Measurements from ENCODE around the gene RGS16. TPM values are rescaled to one million over a fixed set of nuclear protein-coding genes. Genes with fewer than 3 reads are reported as not detected.

Gene RGS16
- total and polyA plus RNA-seq, 12 donors: 0.36 to 7.8 (median 3.7) TPM

GRCh38 chr1:182639330-182639729, 35.1 kb upstream of the RGS16 start:
- Histone ChIP-seq H3K27me3 (no peaks in the 10 kb centered on the region), H3K27ac (no peak overlapping the region), H3K9me3 (replicated peaks in 1 of 3) (no peaks in the 10 kb centered on the region), H3K4me3 (no peak overlapping the region), H3K36me3 (replicated peaks in 1 of 2) (no peaks in the 10 kb centered on the region), H3K4me1 (replicated peaks in 1 of 2) (no peaks in the 10 kb centered on the region)
- WGBS, 4 donors: 82 to 93% (median 87%) methylated on average over 1 of the region's 1 CpG
- no peak for TF ChIP-seq POLR2A (IDR thresholded peaks at IDR 0.05)
- no peak for TF ChIP-seq CTCF (IDR thresholded peaks at IDR 0.05)
- intact Hi-C loops (cut with DNase I): no loop called here
- DNase-seq: no peak

- H3K9me3 ChIP-seq (replicated peaks in 1 of 3): no peaks in the 10 kb centered on the region
- H3K27ac ChIP-seq: no peak overlapping the region
- 90 to 93% (median 92%) methylated on average over 5 of the region's 5 CpGs for WGBS, 4 donors
- DNase-seq: no peak
- no peaks in the 10 kb centered on the region for H3K36me3 ChIP-seq (replicated peaks in 1 of 2)
- no peak overlapping the region for H3K4me3 ChIP-seq
- TF ChIP-seq POLR2A (IDR thresholded peaks at IDR 0.05) (no peak), CTCF (IDR thresholded peaks at IDR 0.05) (no peak)
- H3K27me3 ChIP-seq: no peaks in the 10 kb centered on the region
- intact Hi-C loops (cut with DNase I): no loop called here
- H3K4me1 ChIP-seq (replicated peaks in 1 of 2): no peaks in the 10 kb centered on the region
Observed at GRCh38 chr1:182637769-182638168, 33.6 kb upstream of the RGS16 start.

GRCh38 chr1:182635871-182636270, 31.7 kb upstream of the RGS16 start:
- H3K27ac ChIP-seq: no peak overlapping the region
- no peaks in the 10 kb centered on the region for H3K27me3 ChIP-seq
- no peak for DNase-seq
- no peaks in the 10 kb centered on the region for H3K9me3 ChIP-seq (replicated peaks in 1 of 3)
- TF ChIP-seq CTCF (IDR thresholded peaks at IDR 0.05): no peak
- H3K4me3 ChIP-seq: no peak overlapping the region
- intact Hi-C loops (cut with DNase I): no loop called here
- WGBS, 4 donors: 51 to 64% (median 56%) methylated on average over 2 of the region's 2 CpGs
- H3K4me1 ChIP-seq (replicated peaks in 1 of 2): no peaks in the 10 kb centered on the region
- no peaks in the 10 kb centered on the region for H3K36me3 ChIP-seq (replicated peaks in 1 of 2)

- no peak for DNase-seq
- Histone ChIP-seq H3K4me3 (no peak overlapping the region), H3K9me3 (replicated peaks in 1 of 3) (no peaks in the 10 kb centered on the region), H3K27me3 (no peaks in the 10 kb centered on the region), H3K4me1 (replicated peaks in 1 of 2) (no peaks in the 10 kb centered on the region), H3K27ac (no peak overlapping the region), H3K36me3 (replicated peaks in 1 of 2) (no peaks in the 10 kb centered on the region)
- intact Hi-C loops (cut with DNase I): no loop called here
- 93 to 96% (median 94%) methylated on average over 6 to 9 of the region's 9 CpGs for WGBS, 4 donors
- TF ChIP-seq POLR2A (IDR thresholded peaks at IDR 0.05) (no peak), CTCF (IDR thresholded peaks at IDR 0.05) (no peak)
Observed at GRCh38 chr1:182634306-182635072, 30.3 kb upstream of the RGS16 start.
